Loucy (cell line): Measurements from ENCODE around the gene NACAD.

ENCODE experiments used
- H2AFZ ChIP-seq: fragments of 200-600 bp; sonication (generic); 2 replicates; pipeline ENCODE4 v1.6.0; 2016; ENCODE audit warnings: antibody characterized with exemption, mild to moderate bottlenecking, low read length, moderate library complexity
- H3F3A ChIP-seq: fragments of 200-600 bp; 2 replicates; pipeline ENCODE4 v1.6.0; 2016; ENCODE audit warnings: antibody characterized with exemption, low read depth, mild to moderate bottlenecking
- H3K27me3 ChIP-seq: fragments of 200-600 bp; sonication (generic); 2 replicates; pipeline ENCODE4 v1.6.1; 2014; ENCODE audit warnings: low read length, mild to moderate bottlenecking; ENCODE audit not compliant: insufficient read depth, poor library complexity, severe bottlenecking
- H3K36me3 ChIP-seq: fragments of 200-600 bp; sonication (generic); 2 replicates; pipeline ENCODE4 v1.6.1; 2016; ENCODE audit warnings: low read length; ENCODE audit not compliant: insufficient read depth
- H3K4me1 ChIP-seq: fragments of 200-600 bp; sonication (generic); 2 replicates; pipeline ENCODE4 v1.5.1; 2014; ENCODE audit warnings: low read length, mild to moderate bottlenecking; ENCODE audit not compliant: insufficient read depth, poor library complexity, severe bottlenecking
- H3K4me2 ChIP-seq: fragments of 200-600 bp; sonication (generic); 2 replicates; pipeline ENCODE4 v1.6.0; 2014; ENCODE audit warnings: antibody characterized with exemption, low read length, low read depth, mild to moderate bottlenecking; ENCODE audit not compliant: poor library complexity, severe bottlenecking
- H3K4me3 ChIP-seq: fragments of 200-600 bp; sonication (generic); 2 replicates; pipeline ENCODE4 v1.5.1; 2014; ENCODE audit warnings: low read length, mild to moderate bottlenecking, mixed read lengths; ENCODE audit not compliant: poor library complexity, severe bottlenecking
- H3K79me2 ChIP-seq: fragments of 200-600 bp; sonication (generic); 2 replicates; pipeline ENCODE4 v1.6.1; 2014; ENCODE audit warnings: low read length; ENCODE audit not compliant: insufficient read depth
- H3K9ac ChIP-seq: fragments of 200-600 bp; sonication (generic); 2 replicates; pipeline ENCODE4 v1.6.0; 2014; ENCODE audit warnings: mild to moderate bottlenecking, low read depth, low read length, moderate library complexity; ENCODE audit not compliant: poor library complexity, severe bottlenecking
- H3K9me2 ChIP-seq: fragments of 200-600 bp; sonication (generic); replicated peaks from 2 replicates; pipeline ENCODE4 v1.6.1; 2016; ENCODE audit warnings: low read depth, low read length, mixed read lengths
- H3K9me3 ChIP-seq: fragments of 200-600 bp; sonication (generic); 2 replicates; pipeline ENCODE4 v1.6.1; 2014; ENCODE audit warnings: mild to moderate bottlenecking, antibody characterized with exemption, low read length, low read depth; ENCODE audit not compliant: insufficient read depth
- H4K20me1 ChIP-seq: fragments of 200-600 bp; sonication (generic); 2 replicates; pipeline ENCODE4 v1.6.0; 2014; ENCODE audit warnings: antibody characterized with exemption, low read length, mild to moderate bottlenecking; ENCODE audit not compliant: insufficient read depth, poor library complexity, severe bottlenecking
- CTCF ChIP-seq: fragments of 200-600 bp; sonication (generic); conservative IDR thresholded peaks from 2 replicates; pipeline ENCODE4 v1.5.1; 2014; ENCODE audit warnings: mild to moderate bottlenecking, antibody characterized with exemption, low read length
- EZH2phosphoT487 ChIP-seq: fragments of 200-600 bp; IDR thresholded peaks from 2 replicates; pipeline ENCODE4 v1.6.1; 2018; ENCODE audit warnings: antibody characterized with exemption, mild to moderate bottlenecking, moderate library complexity, borderline replicate concordance

Gene NACAD

GRCh38 chr7:45033261-45033930 is 55.4 kb downstream of the NACAD start:
- H3K9me2 ChIP-seq, result no peaks in the 10 kb centered on the region
- TF ChIP-seq EZH2phosphoT487 (no peak), CTCF (no peak)
- H3K79me2 ChIP-seq, result peaks cover 100% of the 10 kb centered on the region
- no peak overlapping the region for H2AFZ ChIP-seq
- H3K27me3 ChIP-seq, result no peaks in the 10 kb centered on the region
- peak overlapping the region; percentile 65 for H3K9ac ChIP-seq
- peaks cover 82% of the 10 kb centered on the region for H4K20me1 ChIP-seq
- H3K4me1 ChIP-seq, result peaks cover 59% of the 10 kb centered on the region
- H3F3A ChIP-seq, result no peaks in the 10 kb centered on the region
- peak overlapping the region; percentile 67 for H3K4me2 ChIP-seq
- peak overlapping the region; percentile 69 for H3K4me3 ChIP-seq
- no peaks in the 10 kb centered on the region for H3K9me3 ChIP-seq
- peaks cover 9% of the 10 kb centered on the region; the same call in 1 of the 2 replicates for H3K36me3 ChIP-seq

GRCh38 chr7:45032421-45032820 is 56.3 kb downstream of the NACAD start:
- Histone ChIP-seq H3K36me3 (no peaks in the 10 kb centered on the region; the same call in 1 of the 2 replicates), H3F3A (no peaks in the 10 kb centered on the region), H3K4me3 (peak overlapping the region; percentile 69), H3K27me3 (no peaks in the 10 kb centered on the region), H3K79me2 (peaks cover 99% of the 10 kb centered on the region), H3K4me1 (peaks cover 62% of the 10 kb centered on the region), H3K9me3 (no peaks in the 10 kb centered on the region), H3K9me2 (no peaks in the 10 kb centered on the region), H3K4me2 (peak overlapping the region; percentile 67), H2AFZ (no peak overlapping the region), H4K20me1 (peaks cover 79% of the 10 kb centered on the region), H3K9ac (peak overlapping the region; percentile 65)
- TF ChIP-seq EZH2phosphoT487 (no peak), CTCF (no peak)

- H3K4me2 ChIP-seq, result peak overlapping the region; percentile 67
- H3K36me3 ChIP-seq, result no peaks in the 10 kb centered on the region; the same call in 1 of the 2 replicates
- peaks cover 5% of the 10 kb centered on the region for H3F3A ChIP-seq
- no peaks in the 10 kb centered on the region for H3K9me3 ChIP-seq
- H3K9me2 ChIP-seq, result no peaks in the 10 kb centered on the region
- no peaks in the 10 kb centered on the region for H3K27me3 ChIP-seq
- peak overlapping the region; percentile 65 for H3K9ac ChIP-seq
- TF ChIP-seq EZH2phosphoT487 (no peak), CTCF (no peak)
- peaks cover 65% of the 10 kb centered on the region for H3K4me1 ChIP-seq
- H3K79me2 ChIP-seq, result peaks cover 93% of the 10 kb centered on the region
- H2AFZ ChIP-seq, result no peak overlapping the region
- H3K4me3 ChIP-seq, result peak overlapping the region; percentile 69
- peaks cover 74% of the 10 kb centered on the region for H4K20me1 ChIP-seq
Measured at GRCh38 chr7:45031829-45032228, 56.9 kb downstream of the NACAD start.
